A204.1 (cell line): ENCODE measurements around the gene BPI.
"Not testable (repeated sequence)": the region's sequence is repeated elsewhere in the genome, so short reads cannot be mapped to it uniquely, and the experiment has no call there.

Source experiments
- FAIRE-seq: peaks from 2 replicates; lab custom pipeline; 2012; peaks lifted over from hg19 to GRCh38; lab: Jason Lieb, UNC

The BPI gene

DNA sequence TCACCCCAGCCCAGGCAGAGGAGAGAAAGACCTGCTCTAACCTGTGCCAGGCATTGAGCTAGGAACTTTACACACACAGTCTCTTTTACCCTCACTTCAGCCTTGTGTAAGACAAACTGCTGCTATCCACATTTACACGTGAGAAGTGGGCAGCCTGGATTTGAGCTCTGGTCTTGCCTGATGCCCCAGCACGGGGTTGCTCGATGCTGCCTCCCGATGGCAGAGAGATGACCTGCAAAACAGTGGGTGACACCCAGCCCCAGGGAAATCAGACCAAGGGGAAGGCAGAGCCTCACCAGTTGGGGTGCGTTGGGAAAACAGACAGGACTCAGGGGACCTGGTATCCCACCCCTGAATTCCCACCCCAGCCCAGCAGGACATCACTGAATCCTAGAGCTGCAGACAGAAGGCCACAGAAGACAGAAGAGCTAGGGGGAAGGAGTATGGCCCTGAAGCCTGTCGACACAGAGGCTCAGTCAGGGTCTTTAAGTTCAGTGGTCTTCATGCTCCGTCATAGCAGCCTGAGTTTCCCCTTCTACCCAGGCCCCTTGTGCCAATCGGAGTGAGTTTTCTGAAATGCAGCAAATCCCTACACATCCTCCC, 990 bp downstream of the BPI start:
- no peak for FAIRE-seq

DNA sequence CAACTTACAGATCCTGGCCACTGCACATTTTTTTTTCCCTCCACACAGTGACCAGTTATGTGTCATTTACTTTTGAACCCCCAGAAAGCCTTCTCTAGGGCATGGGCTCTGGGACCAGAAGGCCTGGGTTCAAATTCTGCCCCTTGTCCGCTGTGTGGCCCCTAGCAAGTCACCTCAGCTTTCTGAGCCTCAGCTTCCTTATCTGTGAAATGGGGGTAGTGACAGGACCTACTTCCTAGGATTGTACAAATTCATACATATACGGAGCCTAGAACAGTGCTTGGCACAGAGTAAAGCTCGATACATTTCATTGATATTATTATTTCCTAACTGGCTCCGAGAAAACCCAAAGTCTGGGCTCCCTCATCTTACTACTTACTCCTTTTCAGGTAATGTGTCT, 1.6 kb downstream of the BPI start:
- FAIRE-seq: no peak

DNA sequence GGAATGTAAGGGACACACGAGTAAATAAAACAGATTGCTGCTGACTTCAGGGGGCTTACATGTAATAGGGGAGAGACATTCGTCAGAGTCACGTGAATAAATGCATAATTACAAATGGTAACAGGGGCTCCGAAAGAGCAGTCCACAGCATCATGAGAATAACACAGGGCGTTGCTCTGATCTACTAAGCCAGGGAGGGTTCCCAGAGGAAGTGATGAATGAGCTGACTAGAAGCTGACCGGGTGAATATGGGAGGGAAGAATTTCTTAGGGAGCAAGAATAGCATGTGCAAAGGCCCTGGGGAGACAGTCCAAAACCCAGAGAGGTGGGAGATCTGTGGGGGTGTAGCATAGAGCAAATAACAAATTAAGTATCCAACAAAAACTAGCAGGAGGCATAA, 2.4 kb downstream of the BPI start:
- no peak for FAIRE-seq

DNA sequence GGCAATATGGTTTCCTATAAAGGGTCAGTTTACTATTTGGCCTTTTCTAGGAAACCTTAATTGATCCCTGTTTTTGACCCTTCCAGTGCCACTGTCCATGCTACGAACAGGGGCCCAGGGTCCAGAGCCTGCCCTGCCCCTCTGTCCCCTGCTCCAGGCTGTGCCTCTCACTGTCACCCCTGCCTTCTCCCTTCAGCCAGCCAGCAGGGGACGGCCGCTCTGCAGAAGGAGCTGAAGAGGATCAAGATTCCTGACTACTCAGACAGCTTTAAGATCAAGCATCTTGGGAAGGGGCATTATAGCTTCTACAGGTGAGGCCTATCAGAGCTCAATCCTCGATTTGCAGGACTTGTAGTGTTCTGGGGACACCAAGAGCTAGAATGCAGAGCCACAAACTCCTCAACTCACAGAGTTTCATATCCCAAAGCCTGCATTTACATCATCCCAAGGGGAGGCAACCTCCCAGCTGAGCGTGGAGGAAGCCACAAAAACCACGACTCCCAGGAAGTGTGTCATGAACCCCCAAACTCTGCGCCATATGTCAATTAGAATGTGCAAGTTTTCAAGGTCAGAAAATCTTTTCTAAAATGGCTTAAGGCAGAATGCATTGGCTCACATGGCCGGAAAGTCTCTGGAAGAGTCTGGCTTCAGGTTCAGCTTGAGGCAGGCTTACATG, 3.6 kb downstream of the BPI start:
- FAIRE-seq: no peak

DNA sequence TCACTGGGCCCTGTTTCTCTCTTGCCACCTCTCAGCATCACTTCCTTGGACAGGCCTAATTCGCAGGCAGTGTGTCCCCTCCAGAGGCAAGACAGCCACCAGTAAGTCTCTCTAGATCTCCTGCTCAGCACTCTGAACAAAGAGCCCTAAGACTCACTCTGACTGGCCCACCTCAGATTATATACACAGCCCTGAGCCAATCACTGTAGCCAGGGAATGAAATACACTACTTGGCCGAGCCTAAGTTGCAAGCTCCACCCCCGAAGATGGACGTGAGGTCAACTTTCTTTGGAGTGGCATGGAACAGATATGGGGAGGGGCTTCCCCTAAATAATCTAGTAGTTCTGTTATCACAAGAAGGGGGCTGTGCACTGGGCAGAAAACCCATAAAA, 4.1 kb downstream of the BPI start:
- FAIRE-seq: no peak

DNA sequence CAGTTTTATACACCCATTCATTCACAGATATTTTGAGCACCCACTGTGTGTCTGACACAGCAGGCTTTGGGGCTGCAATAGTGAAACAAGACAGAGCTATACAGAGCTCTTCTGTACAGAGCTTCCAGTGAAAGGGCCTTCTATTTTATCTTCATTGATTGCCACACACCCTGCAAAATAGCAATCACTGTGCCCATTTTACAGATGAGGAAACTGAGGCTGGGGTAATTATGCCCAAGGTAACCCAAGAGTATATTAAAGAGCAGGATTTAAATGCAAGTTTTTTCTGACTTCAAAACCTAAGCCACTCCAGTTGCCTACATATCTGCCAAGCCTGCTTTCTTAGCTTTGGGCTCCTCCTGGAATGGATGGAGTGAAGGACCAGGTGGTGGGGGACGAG, 4.5 kb downstream of the BPI start:
- no peak for FAIRE-seq

DNA sequence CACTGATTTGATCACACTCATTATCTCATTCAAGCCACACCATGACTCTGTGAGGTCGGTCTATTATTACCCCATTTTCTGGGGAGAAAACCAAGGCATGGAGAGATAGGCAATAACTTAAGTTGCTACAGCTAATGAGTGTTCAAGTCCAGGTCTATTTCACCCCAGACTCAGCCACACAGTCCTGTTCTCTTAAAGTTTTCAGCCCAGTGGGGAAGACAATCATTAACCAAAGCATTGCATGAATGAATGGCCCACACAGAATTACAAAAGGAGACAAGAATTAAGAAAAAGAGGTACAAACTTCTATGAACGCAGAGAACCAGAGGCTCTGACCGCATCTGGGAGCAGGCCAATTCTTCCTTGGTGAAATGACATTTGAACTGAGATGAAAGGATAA, 7.1 kb downstream of the BPI start:
- no peak for FAIRE-seq

DNA sequence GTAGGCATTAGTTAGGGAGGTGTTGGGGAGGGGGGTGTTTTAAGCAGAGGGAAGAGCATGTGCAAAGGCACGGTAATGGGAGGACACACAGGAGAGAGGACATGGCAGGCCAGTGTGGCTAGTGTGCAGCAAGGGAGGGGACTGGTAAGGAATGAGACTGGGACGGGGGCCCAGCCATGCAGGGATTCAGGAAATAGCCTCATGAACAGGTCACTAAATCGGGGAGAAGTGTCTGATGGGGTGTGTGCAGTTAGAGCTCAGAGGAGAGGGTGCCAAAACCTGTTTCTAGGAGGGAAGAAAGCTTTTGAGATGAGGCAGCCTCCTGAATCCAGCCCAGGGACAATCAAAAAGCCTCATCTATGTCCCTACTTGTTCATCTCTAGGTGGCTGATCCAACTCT, 7.5 kb downstream of the BPI start:
- FAIRE-seq: no peak

DNA sequence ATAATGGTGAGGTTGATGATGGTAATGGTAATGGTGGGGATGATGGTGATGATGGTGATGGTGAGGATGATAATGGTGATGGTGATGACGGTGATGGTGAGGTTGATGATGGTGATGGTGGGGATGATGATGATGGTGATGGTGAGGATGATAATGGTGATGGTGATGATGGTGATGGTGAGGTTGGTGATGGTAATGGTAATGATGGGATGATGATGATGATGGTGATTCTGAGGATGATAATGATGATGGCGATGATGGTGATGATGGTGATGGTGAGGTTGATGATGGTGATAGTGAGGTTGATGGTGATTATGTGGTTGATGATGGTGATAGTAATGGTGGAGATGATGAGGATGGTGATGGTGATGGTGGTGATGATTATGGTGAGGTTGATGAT, 9.7 kb downstream of the BPI start:
- no peak for FAIRE-seq

DNA sequence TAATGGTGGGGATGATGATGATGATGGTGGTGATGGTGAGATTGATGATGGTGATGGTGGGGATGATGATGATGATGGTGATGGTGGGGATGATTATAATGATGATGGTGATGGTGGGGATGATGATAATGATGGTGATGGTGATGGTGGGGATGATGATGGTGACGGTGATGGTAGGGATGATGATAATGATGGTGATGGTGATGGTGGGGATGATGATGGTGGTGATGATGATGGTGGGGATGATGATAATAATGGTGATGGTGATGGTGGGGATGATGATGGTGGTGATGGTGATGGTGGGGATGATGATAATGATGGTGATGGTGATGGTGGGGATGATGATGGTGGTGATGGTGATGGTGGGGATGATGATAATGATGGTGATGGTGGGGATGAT, 10.4 kb downstream of the BPI start:
- FAIRE-seq: not testable (repeated sequence)

DNA sequence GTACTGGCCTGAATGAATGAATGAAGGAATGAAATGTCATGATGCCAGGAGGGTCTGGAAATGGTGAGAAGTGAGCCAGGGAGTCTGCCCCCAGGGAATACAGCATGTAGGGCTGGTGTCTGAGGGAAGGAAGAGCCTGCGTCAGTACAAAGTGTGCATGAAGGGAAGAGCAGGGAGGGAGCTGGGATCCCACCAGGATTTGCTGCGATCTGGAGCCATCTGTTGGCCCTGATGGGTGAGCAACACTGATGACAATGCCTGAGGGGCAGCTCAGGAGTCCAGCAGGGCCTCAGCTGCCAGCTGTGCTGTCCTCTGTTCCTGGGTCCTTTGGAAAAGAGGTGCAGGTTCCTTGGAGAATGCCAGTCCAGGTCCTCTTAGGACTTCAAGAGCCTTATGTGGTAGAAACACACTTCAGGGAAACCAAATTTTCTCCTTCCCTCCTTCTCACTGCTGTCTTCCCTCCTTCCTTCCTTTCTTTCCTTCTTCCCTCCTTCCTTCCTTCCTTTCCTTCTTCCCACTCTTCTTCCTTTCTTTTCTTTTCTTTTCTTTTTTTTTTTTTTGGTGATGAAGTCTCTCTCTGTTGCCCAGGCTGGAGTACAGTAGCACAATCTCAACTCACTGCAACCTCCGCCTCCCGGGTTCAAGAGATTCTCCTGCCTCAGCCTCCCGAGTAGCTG, 11.5 kb downstream of the BPI start:
- FAIRE-seq: no peak

DNA sequence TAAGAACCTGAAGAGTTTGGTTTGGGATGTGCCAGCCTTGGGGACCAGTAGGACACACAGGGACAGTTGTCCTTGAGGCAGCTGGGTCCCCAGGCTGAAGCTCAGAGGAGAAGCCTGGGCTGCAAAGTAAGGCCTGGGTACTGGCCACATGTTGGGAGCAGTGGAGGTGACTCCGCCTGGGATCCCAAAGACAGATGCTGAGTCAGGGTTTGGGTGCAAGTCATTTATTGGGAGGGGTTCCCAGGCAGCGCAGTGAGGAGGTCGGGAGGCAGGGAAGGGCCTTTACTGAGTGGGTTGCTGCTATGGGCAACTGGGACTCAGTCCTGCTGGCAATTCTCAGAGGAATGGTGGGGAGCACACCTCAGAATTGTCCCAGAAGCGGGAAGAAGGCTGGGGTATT, 12.4 kb downstream of the BPI start:
- FAIRE-seq: no peak

DNA sequence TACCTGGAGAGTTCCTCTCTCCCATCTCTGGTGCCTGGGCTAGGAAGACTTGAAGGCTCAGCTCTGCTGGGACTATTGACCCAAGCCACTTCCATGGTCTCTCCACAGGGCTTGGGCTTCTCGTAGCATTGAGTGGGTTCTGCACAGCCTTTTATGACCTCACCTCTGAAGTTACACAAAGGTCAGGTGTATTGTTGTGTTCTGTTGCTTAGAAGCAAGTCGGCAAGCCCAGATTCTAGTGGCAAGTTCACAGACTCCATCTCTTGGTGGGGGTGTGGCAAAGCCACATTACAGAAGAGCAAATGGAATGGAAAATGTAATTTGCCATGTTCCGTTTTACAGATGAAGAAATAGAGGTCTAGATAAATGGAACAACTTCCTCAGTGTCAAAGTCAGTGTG, 13.5 kb downstream of the BPI start:
- no peak for FAIRE-seq

DNA sequence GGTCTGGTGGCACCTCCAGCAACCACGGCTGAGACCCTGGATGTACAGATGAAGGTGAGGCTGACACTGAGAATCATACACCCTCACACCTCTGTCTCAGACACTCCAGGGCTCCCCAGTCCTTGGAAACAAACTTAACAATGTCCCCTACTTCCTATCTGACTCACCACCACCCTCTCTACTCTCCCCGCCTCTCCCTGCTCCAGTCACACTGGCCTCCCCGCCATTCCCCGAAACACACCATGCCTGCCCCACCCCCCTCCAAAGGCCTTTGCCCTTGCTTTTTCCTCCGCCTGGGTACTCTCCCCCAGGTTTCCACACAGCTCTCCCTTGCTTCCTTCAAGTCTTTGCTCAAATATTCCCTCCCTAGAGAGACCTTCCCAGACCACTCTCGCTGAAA, 16.3 kb downstream of the BPI start:
- no peak for FAIRE-seq

DNA sequence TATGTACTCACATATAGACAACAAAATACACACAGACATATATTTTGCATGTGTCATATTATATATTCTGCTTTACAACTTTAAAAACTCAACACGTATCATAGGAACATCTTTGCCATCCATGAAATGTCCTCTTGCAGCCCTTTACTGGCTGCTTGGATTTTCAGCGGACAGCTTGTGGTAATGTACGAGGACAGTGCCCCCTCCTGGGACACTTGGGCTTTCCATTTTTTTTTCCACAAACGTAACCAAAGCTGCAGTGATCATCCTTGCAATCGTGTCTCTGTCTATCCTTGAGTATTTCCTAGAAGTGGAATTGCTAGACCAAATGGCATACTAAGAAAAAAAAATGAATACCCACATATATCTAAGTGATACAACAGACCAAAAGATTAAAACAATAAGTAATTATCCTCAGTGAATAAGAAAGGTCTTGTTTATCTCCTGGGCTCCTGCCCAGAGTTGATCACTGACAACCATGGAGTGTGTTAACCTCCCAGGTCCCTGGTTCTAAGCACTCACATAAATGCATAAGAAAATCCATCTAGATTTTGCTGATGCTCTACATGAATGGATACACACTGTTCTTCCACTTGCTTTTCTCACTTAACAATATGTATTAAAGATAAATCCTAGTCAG, 18.1 kb downstream of the BPI start:
- FAIRE-seq: peak; percentile 95

DNA sequence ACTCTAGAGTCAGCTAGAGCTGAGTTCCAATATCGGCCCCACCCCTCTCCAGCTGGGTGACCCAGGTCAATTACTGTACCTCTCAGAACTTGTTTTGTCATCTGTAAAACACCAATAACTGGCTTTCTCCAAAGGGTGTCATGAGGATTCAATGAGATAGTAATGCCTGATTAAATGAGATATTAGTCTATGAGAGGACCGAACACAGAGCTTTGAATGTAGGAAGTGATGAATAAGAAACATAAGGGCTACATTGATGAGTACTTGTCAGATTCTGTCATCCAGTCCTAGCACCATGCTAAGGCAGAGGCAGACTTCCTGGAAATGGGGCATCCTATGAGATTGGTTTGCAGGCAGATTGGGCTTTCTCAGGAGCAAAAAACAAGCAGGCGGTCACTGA, 20.2 kb downstream of the BPI start:
- no peak for FAIRE-seq

DNA sequence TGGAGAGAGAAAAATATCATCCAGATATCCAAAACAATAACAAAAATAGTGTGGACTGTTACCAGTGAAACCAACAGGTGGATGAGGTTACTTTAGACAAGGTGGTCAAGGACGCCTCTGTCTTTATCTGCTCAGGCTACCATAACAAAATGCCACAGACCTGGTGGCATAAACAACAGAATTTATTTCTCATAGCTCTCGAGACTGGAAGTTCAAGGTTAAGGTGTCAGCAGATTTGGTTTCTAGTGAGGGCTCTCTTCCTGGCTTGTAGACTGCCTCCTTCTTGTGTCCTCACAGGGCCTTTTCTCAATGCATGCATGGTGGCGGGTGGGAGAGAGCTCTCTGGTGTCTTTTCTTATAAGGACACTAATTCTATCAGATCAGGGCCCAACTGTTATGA, 21.2 kb downstream of the BPI start:
- no peak for FAIRE-seq

DNA sequence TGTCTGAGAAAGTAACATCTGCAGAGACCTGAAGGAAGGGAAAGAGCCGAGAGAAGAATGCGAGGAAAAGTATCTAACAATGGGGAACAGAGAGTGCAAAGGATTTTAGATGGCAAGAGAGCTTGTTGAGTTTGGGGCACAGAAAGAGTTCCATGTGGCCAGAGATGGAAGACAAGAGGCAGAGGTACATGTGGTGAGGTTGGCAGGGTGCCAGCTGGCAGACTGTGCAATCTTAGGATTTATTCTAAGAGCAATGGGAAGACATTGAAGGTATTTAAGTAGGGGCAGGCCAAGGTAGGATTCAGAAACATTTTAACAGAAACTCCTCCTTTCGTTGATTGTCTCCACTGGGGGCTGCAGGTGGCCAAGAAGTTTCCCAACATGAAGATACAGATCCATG, 21.9 kb downstream of the BPI start:
- no peak for FAIRE-seq

DNA sequence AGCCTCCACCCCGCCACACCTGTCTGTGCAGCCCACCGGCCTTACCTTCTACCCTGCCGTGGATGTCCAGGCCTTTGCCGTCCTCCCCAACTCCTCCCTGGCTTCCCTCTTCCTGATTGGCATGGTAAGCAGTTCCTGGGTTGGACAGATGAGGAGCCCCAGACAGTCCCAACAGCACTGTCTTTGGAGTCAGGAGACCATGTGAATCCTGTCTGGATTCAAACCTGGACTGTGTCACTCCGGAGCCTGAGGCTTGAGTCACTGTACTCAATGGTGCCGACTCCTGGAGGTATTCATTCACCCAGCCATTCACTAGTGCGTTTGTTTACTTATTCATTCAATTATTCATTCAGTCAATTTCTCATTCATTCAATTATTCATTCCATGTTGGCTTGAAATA, 22.4 kb downstream of the BPI start:
- no peak for FAIRE-seq

DNA sequence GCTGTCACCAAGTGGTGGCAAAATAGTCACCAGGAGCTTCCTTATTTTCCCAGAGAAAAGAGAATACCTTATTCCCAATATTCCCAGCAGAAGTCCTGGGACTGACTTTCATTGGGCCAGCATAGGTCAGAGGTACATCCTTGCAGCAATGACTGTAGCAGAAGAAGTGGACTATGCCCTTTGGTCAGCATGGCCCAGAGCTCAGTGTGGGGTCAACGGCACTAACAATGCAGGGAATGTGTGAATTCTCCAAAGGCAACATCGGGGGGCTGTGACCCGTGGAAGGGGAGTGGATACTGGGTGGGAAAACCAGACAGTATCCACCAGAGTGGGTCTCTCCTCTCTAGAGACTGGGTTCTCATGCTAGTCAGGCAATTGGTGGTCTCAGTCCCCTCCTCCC, 26.7 kb downstream of the BPI start:
- no peak for FAIRE-seq

DNA sequence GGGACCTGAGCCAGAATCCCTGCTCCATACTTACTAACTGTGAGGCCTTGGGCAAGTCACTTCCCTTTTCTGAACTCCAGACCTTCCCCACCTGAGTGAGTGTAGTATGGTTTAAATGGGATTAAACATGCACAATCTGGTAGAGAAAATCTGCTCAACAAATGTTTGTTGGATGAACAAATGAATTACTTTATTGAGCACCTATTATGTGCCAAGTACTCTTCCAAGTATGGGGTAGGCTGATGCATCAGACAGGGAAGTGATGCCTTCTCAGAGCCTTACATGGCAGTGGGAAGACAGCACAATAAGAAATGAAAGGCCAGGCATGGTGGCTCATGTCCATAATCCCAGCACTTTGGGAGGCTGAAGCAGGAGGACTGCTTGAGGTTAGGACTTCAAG, 27.3 kb downstream of the BPI start:
- FAIRE-seq: no peak

DNA sequence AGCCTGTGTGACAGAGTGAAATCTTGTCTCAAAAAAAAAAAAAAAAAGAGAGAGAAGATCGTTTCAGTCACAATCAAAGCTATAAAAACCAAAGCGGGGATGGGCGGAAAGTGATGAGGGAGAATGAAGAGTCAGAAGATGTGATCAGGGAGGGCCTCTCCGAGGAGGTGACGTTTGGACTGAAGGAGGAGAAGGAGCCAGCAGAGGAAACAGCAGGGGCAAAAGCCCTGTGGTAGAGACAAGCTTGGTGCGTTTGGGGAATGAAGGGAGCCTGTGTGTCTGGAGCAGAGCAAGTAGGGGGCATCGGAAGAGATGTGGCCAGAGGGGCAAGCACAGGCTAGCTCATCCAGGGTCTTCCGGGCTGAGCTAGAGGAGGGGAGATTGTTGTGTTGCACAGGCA, 27.9 kb downstream of the BPI start:
- FAIRE-seq: no peak

DNA sequence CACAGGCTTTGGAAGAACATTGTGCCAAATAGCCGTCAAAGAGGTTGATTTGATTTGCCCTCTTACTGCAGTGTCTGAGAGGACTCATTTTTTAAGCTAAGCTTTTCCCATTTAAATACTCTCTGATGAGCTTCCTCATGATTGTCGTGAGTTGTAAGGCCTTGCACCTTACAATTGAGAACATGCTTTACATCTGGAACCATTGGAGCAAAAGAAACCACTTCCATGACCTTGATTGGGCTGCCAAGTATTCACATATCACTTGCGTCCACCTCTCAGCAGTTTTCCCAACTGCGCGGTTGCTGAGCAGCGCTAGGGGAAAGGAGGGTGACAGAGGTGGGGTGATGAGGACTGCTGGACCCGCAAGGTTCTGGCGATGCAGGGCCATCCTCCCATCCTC, 30.1 kb downstream of the BPI start:
- no peak for FAIRE-seq

DNA sequence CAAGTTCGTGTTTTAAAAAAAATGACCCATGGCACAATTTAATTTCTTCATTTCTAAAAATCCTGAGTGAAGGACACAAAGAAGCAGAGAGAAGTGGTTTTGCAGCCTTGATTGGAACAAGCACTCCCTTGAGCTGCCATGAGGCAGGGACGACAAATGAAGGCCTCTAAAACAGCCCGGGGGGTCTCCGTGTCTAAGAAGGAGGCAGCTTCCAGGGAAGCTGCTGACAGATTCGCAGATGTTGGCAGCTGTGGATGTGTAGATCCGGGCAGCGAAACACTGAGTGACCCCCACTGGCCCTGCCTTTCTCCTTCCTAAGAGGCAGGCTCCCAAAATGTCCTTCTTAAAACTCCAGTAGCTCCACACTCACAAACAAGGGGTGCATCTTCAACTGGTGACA, 32.8 kb downstream of the BPI start:
- FAIRE-seq: no peak
